GM18868 (cell line): Measurements from ENCODE around the gene ANXA2.
"Not testable (repeated sequence)": the region's sequence is repeated elsewhere in the genome, so short reads cannot be mapped to it uniquely, and the experiment has no call there.

Source experiments
- ATAC-seq: cut with Tn5 transposase; IDR thresholded peaks from one replicate; pipeline ENCODE4 v1.9.1; 2021; ENCODE audit warnings: mild to moderate bottlenecking, moderate library complexity; ENCODE audit not compliant: unreplicated experiment

Gene ANXA2

GRCh38 chr15:60397772-60398445, at the start of gene ANXA2:
ANXA2 (minus strand) TSS chr15:60397986; CDS start chr15:60386075, 11,911 bp downstream.
- peak; percentile 76 for ATAC-seq

GRCh38 chr15:60444289-60444912, 46.6 kb upstream of the ANXA2 start:
- ATAC-seq: no peak

GRCh38 chr15:60442763-60443162, 45.0 kb upstream of the ANXA2 start:
- ATAC-seq: no peak

DNA sequence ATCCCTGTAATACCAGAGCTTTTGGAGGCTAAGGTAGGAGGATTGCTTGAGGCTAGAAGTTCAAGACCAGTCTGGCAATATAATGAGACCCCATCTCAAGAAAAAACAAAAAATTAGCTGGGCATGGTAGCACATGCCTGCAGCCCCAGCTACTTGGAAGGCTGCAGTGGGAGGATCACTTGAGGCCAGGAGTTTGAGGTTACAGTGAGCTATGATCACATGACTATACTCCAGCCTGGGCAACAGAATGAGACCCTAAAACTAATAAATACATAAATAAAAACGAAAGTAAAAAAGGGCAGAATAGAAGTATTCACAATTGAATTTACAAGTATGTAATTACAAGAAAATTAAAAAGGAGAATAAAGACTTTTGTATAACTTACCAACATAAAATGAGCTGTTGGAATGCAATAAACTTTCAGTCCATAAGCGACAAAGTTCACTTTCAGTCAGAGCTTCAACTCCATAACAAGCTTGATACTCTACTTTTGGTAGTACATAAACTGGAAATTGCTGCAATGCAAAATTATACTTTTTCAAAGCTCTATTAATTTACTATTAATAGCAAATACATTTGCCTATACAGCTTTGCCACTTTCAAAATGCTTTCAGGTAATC, 44.4 kb upstream of the ANXA2 start:
- ATAC-seq: no peak

DNA sequence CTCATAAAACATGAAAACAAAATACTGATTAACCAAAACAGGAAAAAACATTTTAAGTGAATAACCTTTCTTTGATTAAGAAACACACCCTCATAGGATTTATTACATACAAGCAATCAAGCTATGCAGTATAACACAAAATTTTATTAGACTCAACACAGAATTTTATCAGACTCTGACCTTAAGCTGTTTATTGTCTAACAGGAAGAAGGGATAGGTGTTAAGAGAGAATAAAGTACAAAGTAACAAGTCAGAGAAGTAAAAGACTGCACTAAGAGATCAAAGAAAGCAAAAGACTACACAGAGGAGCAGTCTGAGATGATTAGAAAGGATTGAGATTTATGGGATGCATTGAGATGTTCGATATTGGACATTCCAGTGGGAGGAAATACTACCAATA, 43.5 kb upstream of the ANXA2 start:
- no peak for ATAC-seq

DNA sequence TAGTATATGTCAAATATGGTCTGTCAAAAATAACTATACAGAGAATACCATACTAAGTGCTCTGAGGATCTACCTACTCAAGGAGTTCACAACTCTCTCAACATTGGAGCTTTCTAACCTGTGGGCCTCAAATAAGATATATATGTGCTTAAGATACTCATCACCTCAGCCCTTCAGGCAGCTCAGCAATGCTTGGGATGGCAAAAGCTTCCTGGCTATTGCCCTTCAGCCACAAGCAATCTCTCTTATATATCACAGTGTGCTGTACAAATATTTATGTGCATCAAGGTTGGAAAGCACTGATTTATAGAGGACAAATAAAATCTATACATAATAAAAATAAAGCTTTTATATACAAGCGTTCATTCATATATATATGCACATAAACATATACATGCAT, 40.9 kb upstream of the ANXA2 start:
- no peak for ATAC-seq

DNA sequence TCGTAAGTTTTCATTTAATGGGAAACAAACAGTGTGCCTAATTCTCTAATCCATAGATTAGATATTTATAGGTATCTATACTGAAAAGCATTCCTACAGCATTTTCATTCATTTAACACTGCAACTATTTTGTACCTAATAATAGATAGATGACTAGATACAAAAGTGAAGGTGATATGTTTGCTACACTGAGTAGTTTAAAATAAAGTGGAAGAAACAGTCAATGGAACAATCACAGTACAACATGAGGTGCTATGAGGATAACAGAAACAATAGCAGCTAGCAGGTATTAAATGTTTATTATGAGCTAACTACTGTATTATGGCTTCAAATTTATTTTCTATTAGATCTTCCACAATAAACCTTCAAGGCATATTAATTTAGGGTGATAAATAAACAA, 31.1 kb upstream of the ANXA2 start:
- ATAC-seq: no peak

GRCh38 chr15:60426870-60427508, 29.2 kb upstream of the ANXA2 start:
- no peak for ATAC-seq

DNA sequence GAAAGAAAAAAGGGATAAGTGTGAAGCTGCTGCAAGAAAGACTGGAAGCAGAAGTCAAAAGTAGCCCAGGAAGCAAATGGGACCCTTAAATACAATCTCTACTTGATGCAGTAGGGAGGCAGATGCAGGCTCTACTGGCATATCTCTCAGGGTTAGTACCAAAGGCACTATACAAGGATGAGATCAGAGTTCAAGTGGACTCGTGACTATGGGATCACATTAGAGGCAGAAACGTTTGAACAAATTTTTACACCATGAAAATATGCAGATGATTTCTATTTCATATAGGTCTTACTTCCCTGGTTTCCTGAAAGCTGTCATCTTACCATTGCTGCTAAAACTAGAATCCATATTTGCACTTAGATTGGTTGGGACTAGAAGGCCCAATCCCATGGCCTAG, 27.7 kb upstream of the ANXA2 start:
- no peak for ATAC-seq

DNA sequence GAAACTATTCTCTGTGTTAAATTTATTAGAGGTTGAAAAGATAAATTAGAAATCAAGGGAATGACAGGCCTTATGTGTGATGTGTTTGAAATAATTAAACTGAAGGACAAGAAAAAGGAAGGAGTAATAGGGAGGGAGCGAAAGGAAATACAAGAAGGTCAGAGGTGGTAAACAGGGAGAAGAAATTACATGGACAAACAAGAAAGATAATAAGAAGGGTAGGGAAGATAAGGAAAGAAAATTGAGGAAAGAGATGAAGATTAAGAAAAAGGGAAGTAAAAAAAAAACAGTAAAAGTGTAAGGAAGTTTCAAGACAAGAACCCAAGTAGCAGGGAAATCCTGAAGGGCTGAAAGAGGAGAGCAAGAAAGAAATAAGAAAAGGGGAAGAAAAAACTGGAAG, 26.2 kb upstream of the ANXA2 start:
- ATAC-seq: no peak

DNA sequence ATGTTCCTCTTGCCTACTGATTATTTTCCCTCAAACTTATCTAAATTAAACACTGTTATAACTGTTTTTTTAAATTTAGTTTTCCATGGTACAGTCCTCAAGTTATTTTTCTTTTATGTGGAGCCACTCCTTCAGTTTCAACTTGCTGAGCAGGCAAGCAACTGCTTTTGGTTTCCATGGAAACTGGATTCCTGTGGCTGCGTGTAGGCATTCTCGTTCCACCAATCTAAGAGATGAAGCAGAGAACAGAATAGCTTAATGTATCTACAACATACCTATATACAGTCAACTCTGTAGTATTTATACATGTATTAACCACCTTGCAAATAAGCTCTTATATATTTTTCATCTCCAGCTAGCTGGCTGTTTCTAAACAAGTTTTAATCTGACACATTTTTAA, 25.8 kb upstream of the ANXA2 start:
- no peak for ATAC-seq

- no peak for ATAC-seq
Measured at GRCh38 chr15:60421544-60421943, 23.8 kb upstream of the ANXA2 start.

DNA sequence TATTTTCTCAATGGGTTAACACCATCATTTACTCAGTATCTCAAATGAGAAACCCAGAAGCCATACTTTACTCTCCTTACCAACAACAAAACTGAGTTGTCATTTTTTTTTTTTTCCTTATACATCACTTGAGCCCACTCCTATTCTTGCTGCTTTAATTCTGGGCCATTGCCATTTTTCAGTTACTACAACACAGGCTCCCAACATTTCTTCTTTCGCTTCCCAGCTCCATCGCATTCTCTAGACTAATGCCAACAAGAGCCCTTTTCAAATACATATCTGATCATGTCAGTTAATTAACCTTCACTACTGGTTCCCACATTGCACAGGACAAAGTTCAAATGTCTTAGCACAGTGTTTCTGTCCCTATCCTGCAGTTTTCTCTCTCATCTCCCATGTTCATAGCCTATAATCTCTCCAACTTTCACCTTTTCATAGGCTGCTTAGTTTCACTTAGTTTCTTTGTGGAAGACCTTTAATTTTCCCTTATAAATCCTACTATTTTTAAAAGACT, 22.5 kb upstream of the ANXA2 start:
- ATAC-seq: no peak

DNA sequence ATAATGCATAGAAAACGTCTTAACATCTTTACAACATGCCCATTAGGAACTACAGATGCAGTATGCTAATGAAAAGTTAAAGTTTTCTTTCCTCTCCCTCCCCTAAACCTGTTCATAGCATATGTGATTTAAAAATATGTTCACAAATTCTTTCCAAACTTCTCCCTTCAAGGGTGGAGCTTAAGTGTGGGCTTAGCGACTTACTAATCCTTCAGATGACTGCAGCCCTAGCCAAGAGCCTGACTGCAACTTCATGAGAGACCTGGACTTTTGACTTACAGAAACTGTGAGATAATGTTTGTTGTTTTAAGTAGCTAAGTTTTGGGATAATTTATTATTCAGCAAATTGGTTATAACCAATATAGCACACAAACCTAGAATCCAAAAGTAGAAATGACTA, 22.0 kb upstream of the ANXA2 start:
- ATAC-seq: no peak

GRCh38 chr15:60418096-60418495, 20.3 kb upstream of the ANXA2 start:
- ATAC-seq: no peak

DNA sequence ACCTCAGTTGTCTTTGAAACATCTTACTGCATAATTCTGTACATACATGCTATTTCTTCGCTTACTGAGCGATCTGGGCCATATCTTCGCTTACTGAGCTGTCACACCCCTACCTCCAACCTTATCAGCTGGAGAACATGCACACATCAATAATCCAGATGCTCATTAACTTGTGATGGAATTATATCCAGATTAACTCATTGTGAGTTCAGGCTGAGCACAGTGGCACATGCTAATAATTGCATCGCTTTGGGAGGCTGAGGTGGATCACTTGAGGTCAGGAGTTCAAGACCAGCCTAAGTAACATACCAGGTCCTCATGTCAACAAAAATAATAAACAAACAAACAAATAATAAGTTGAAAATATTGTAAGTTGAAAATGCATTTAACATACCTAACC, 19.3 kb upstream of the ANXA2 start:
- ATAC-seq: no peak

GRCh38 chr15:60416484-60416883, 18.7 kb upstream of the ANXA2 start:
- ATAC-seq: no peak

GRCh38 chr15:60414016-60414682, 16.4 kb upstream of the ANXA2 start:
- ATAC-seq: no peak

GRCh38 chr15:60413231-60413824, 15.5 kb upstream of the ANXA2 start:
- no peak for ATAC-seq

- ATAC-seq: not testable (repeated sequence)
Measured at GRCh38 chr15:60412807-60413206, 15.0 kb upstream of the ANXA2 start.
